Measurements from ENCODE around the gene KCNIP1.

The KCNIP1 gene

DNA sequence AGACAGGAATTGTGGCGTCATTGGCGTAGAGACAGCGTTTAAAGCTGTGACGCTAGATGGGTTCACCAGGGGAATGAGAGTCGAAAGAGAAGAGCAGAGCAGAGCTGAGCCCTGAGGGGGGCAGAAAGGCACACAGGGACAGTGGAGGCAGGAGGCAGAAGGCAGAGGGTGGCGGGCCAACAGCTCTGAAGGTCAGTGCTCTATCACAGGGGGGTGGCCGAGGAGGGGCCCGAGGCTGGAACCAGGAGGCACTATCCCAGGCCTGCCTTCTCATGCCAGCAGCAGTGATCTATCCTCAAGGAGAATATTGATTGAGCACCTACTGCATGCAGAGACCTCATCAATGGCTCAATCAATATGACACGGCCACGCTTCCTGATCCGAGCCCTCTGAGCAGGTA lies 132.4 kb downstream of the KCNIP1 start:
- Histone ChIP-seq H3K4me3 (replicated peaks; ENCODE audit: insufficient read depth, low read length) (no peak overlapping the region), H3K27me3 (ENCODE audit: insufficient read depth, poor library complexity, severe bottlenecking) (peaks cover 3% of the 10 kb centered on the region), H3K27ac (replicated peaks) (no peak overlapping the region)
- no peak for DNase-seq (ENCODE audit: low read depth in 1 of 2, low spot score in 1 of 2)
- TF ChIP-seq POLR2AphosphoS5 (IDR thresholded peaks at IDR 0.05; ENCODE audit: low read depth) (no peak), GABPA (IDR thresholded peaks at IDR 0.05; ENCODE audit: low read depth) (no peak), SPI1 (IDR thresholded peaks at IDR 0.05; ENCODE audit: borderline replicate concordance, low read depth) (no peak)
- TF ChIP-seq, protein P1, sequence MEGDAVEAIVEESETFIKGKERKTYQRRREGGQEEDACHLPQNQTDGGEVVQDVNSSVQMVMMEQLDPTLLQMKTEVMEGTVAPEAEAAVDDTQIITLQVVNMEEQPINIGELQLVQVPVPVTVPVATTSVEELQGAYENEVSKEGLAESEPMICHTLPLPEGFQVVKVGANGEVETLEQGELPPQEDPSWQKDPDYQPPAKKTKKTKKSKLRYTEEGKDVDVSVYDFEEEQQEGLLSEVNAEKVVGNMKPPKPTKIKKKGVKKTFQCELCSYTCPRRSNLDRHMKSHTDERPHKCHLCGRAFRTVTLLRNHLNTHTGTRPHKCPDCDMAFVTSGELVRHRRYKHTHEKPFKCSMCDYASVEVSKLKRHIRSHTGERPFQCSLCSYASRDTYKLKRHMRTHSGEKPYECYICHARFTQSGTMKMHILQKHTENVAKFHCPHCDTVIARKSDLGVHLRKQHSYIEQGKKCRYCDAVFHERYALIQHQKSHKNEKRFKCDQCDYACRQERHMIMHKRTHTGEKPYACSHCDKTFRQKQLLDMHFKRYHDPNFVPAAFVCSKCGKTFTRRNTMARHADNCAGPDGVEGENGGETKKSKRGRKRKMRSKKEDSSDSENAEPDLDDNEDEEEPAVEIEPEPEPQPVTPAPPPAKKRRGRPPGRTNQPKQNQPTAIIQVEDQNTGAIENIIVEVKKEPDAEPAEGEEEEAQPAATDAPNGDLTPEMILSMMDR (IDR thresholded peaks at IDR 0.05; ENCODE audit: insufficient read depth, low read length): no peak
- TF ChIP-seq, protein P2, sequence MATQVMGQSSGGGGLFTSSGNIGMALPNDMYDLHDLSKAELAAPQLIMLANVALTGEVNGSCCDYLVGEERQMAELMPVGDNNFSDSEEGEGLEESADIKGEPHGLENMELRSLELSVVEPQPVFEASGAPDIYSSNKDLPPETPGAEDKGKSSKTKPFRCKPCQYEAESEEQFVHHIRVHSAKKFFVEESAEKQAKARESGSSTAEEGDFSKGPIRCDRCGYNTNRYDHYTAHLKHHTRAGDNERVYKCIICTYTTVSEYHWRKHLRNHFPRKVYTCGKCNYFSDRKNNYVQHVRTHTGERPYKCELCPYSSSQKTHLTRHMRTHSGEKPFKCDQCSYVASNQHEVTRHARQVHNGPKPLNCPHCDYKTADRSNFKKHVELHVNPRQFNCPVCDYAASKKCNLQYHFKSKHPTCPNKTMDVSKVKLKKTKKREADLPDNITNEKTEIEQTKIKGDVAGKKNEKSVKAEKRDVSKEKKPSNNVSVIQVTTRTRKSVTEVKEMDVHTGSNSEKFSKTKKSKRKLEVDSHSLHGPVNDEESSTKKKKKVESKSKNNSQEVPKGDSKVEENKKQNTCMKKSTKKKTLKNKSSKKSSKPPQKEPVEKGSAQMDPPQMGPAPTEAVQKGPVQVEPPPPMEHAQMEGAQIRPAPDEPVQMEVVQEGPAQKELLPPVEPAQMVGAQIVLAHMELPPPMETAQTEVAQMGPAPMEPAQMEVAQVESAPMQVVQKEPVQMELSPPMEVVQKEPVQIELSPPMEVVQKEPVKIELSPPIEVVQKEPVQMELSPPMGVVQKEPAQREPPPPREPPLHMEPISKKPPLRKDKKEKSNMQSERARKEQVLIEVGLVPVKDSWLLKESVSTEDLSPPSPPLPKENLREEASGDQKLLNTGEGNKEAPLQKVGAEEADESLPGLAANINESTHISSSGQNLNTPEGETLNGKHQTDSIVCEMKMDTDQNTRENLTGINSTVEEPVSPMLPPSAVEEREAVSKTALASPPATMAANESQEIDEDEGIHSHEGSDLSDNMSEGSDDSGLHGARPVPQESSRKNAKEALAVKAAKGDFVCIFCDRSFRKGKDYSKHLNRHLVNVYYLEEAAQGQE (IDR thresholded peaks at IDR 0.05; ENCODE audit: insufficient replicate concordance, low read depth): no peak

DNA sequence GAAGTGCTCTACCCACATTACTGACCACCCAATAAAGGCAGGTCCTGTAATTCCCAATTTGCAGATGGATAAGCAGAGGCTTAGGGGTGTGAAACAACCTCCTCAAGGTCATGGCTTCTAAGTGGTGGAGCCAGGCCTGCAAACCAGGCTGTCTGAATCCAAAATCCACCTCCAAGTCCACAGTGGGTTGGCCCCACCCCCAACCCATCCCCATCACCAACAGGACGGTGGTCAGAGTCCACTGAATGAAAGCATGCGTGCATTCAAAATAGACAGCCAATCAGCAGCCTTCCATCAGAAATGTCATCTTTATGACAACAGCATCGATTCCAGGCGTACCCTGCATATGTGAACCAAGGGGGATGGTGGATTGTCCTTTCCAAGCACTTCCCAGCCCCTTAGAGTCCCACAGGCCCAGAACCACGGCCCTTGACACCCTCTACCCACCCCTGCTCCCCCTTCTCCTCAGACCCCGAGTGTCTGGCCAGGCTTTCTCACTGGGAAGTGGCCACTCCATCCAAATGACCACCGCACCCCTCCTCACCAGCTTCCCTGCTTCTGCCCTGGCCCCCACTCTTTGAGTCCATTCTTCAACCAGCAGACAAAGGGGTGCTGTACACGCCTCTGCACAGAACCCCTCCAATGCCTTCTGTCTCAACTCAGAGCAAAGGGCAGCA lies 133.1 kb downstream of the KCNIP1 start:
- no peak for DNase-seq (ENCODE audit: low read depth in 1 of 2, low spot score in 1 of 2)
- TF ChIP-seq, protein P1 (IDR thresholded peaks at IDR 0.05; ENCODE audit: insufficient read depth, low read length): no peak
- TF ChIP-seq, protein P2 (IDR thresholded peaks at IDR 0.05; ENCODE audit: insufficient replicate concordance, low read depth): no peak
- no peak for TF ChIP-seq GABPA (IDR thresholded peaks at IDR 0.05; ENCODE audit: low read depth)
- no peak for TF ChIP-seq SPI1 (IDR thresholded peaks at IDR 0.05; ENCODE audit: borderline replicate concordance, low read depth)
- no peak for TF ChIP-seq POLR2AphosphoS5 (IDR thresholded peaks at IDR 0.05; ENCODE audit: low read depth)
- peaks cover 3% of the 10 kb centered on the region for H3K27me3 ChIP-seq (ENCODE audit: insufficient read depth, poor library complexity, severe bottlenecking)
- H3K27ac ChIP-seq (replicated peaks): no peak overlapping the region
- no peak overlapping the region for H3K4me3 ChIP-seq (replicated peaks; ENCODE audit: insufficient read depth, low read length)

DNA sequence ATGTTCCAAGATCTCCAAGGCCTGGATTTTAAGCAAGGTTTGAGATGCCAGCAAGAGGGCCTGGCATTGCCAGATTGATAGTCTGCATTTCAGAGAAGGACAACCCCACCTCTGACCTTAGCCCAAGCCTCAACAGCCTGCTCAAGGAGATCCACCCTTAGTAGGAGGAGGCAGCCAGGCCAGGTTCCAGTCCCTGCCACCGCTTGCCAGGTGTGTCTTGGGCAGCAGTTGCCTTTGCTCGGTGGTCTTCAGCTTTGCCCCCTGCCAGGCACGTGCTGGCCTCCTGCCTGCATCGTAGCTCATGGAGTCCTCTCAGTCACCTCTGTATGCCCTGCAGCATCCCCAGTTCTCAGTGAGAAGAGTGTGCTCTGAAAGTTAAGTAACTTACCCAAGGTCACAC lies 134.2 kb downstream of the KCNIP1 start:
- Histone ChIP-seq H3K27ac (replicated peaks) (no peak overlapping the region), H3K4me3 (replicated peaks; ENCODE audit: insufficient read depth, low read length) (no peak overlapping the region), H3K27me3 (ENCODE audit: insufficient read depth, poor library complexity, severe bottlenecking) (peaks cover 3% of the 10 kb centered on the region)
- DNase-seq (ENCODE audit: low read depth in 1 of 2, low spot score in 1 of 2): no peak
- TF ChIP-seq GABPA (IDR thresholded peaks at IDR 0.05; ENCODE audit: low read depth) (no peak), SPI1 (IDR thresholded peaks at IDR 0.05; ENCODE audit: borderline replicate concordance, low read depth) (no peak), POLR2AphosphoS5 (IDR thresholded peaks at IDR 0.05; ENCODE audit: low read depth) (no peak)
- TF ChIP-seq, protein P1 (IDR thresholded peaks at IDR 0.05; ENCODE audit: insufficient read depth, low read length): no peak
- TF ChIP-seq, protein P2 (IDR thresholded peaks at IDR 0.05; ENCODE audit: insufficient replicate concordance, low read depth): no peak

All from HL-60 (cell line).